ENCODE results near the gene ADGRD1. TPM values are rescaled to one million over a fixed set of nuclear protein-coding genes. Genes with fewer than 3 reads are reported as not detected.

The ADGRD1 gene
- total RNA-seq, 2 experiments from 2014 or later = 0.05 TPM; not detected in 1

GRCh38 chr12:130975116-130975515, 21.4 kb downstream of the ADGRD1 start:
- Mint-ChIP-seq H3K36me3 (ENCODE audit: low read depth) (no peaks in the 10 kb centered on the region), H3K4me1 (no peaks in the 10 kb centered on the region)

GRCh38 chr12:130976171-130976720, 22.5 kb downstream of the ADGRD1 start:
- no peaks in the 10 kb centered on the region for H3K27me3 Mint-ChIP-seq
- H3K9me3 Mint-ChIP-seq = no peaks in the 10 kb centered on the region
- H3K4me1 Mint-ChIP-seq = no peaks in the 10 kb centered on the region
- H3K4me3 Mint-ChIP-seq = no peak overlapping the region
- H3K36me3 Mint-ChIP-seq (ENCODE audit: low read depth) = no peaks in the 10 kb centered on the region
- H3K27ac Mint-ChIP-seq = no peak overlapping the region
- POLR2A ChIA-PET = no interaction called here
- no peak for DNase-seq
- CTCF ChIA-PET = no interaction called here

More at GRCh38 chr12:130975116-130975515, 21.4 kb downstream of the ADGRD1 start:
- Mint-ChIP-seq H3K27ac (no peak overlapping the region), H3K4me3 (no peak overlapping the region), H3K27me3 (no peaks in the 10 kb centered on the region), H3K9me3 (no peaks in the 10 kb centered on the region)
- ChIA-PET CTCF (no interaction called here), POLR2A (no interaction called here)
- no peak for DNase-seq

- Mint-ChIP-seq H3K4me3 (no peak overlapping the region), H3K36me3 (ENCODE audit: low read depth) (no peaks in the 10 kb centered on the region), H3K4me1 (no peaks in the 10 kb centered on the region), H3K27ac (no peak overlapping the region), H3K9me3 (no peaks in the 10 kb centered on the region), H3K27me3 (no peaks in the 10 kb centered on the region)
- POLR2A ChIA-PET = no interaction called here
- DNase-seq = no peak
- CTCF ChIA-PET = no interaction called here
Measured at GRCh38 chr12:130977046-130977742, 23.5 kb downstream of the ADGRD1 start.

GRCh38 chr12:130977743-130978095, 24.0 kb downstream of the ADGRD1 start:
- DNase-seq = no peak
- ChIA-PET POLR2A (no interaction called here), CTCF (no interaction called here)
- no peaks in the 10 kb centered on the region for H3K27me3 Mint-ChIP-seq
- H3K4me1 Mint-ChIP-seq = no peaks in the 10 kb centered on the region
- no peak overlapping the region for H3K4me3 Mint-ChIP-seq
- H3K27ac Mint-ChIP-seq = no peak overlapping the region
- no peaks in the 10 kb centered on the region for H3K36me3 Mint-ChIP-seq (ENCODE audit: low read depth)
- H3K9me3 Mint-ChIP-seq = no peaks in the 10 kb centered on the region

GRCh38 chr12:130978785-130979184, 25.1 kb downstream of the ADGRD1 start:
- Mint-ChIP-seq H3K36me3 (ENCODE audit: low read depth) (no peaks in the 10 kb centered on the region), H3K4me1 (no peaks in the 10 kb centered on the region), H3K27ac (no peak overlapping the region), H3K27me3 (no peaks in the 10 kb centered on the region), H3K9me3 (no peaks in the 10 kb centered on the region), H3K4me3 (no peak overlapping the region)
- ChIA-PET CTCF (no interaction called here), POLR2A (no interaction called here)
- DNase-seq = no peak

- POLR2A ChIA-PET = no interaction called here
- CTCF ChIA-PET = no interaction called here
- no peak overlapping the region for H3K4me3 Mint-ChIP-seq
- no peaks in the 10 kb centered on the region for H3K4me1 Mint-ChIP-seq
- no peak overlapping the region for H3K27ac Mint-ChIP-seq
- DNase-seq = no peak
- H3K9me3 Mint-ChIP-seq = no peaks in the 10 kb centered on the region
- H3K36me3 Mint-ChIP-seq (ENCODE audit: low read depth) = no peaks in the 10 kb centered on the region
- H3K27me3 Mint-ChIP-seq = peaks cover 2% of the 10 kb centered on the region
Measured at GRCh38 chr12:130981074-130981742, 27.5 kb downstream of the ADGRD1 start.

- CTCF ChIA-PET = no interaction called here
- Mint-ChIP-seq H3K4me3 (no peak overlapping the region), H3K27me3 (peaks cover 2% of the 10 kb centered on the region), H3K4me1 (no peaks in the 10 kb centered on the region), H3K27ac (no peak overlapping the region), H3K9me3 (no peaks in the 10 kb centered on the region), H3K36me3 (ENCODE audit: low read depth) (no peaks in the 10 kb centered on the region)
- no peak for DNase-seq
- POLR2A ChIA-PET = no interaction called here
Measured at GRCh38 chr12:130981911-130982310, 28.2 kb downstream of the ADGRD1 start.

- no peaks in the 10 kb centered on the region for H3K9me3 Mint-ChIP-seq
Measured at GRCh38 chr12:130982565-130983225, 29.0 kb downstream of the ADGRD1 start.

GRCh38 chr12:130983328-130984017, 29.8 kb downstream of the ADGRD1 start:
- Mint-ChIP-seq H3K27ac (no peak overlapping the region), H3K36me3 (ENCODE audit: low read depth) (no peaks in the 10 kb centered on the region), H3K4me3 (no peak overlapping the region), H3K27me3 (peaks cover 11% of the 10 kb centered on the region), H3K9me3 (no peaks in the 10 kb centered on the region), H3K4me1 (no peaks in the 10 kb centered on the region)
- ChIA-PET POLR2A (no interaction called here), CTCF (no interaction called here)
- no peak for DNase-seq

More at GRCh38 chr12:130982565-130983225, 29.0 kb downstream of the ADGRD1 start:
- POLR2A ChIA-PET = no interaction called here
- Mint-ChIP-seq H3K4me1 (no peaks in the 10 kb centered on the region), H3K27me3 (peaks cover 7% of the 10 kb centered on the region), H3K36me3 (ENCODE audit: low read depth) (no peaks in the 10 kb centered on the region), H3K27ac (no peak overlapping the region), H3K4me3 (no peak overlapping the region)
- CTCF ChIA-PET = no interaction called here
- DNase-seq = no peak

- no peak for DNase-seq
- POLR2A ChIA-PET = no interaction called here
- Mint-ChIP-seq H3K27ac (no peak overlapping the region), H3K4me3 (no peak overlapping the region), H3K9me3 (no peaks in the 10 kb centered on the region), H3K27me3 (peaks cover 11% of the 10 kb centered on the region), H3K4me1 (no peaks in the 10 kb centered on the region), H3K36me3 (ENCODE audit: low read depth) (no peaks in the 10 kb centered on the region)
- CTCF ChIA-PET = no interaction called here
Measured at GRCh38 chr12:130984183-130985058, 30.7 kb downstream of the ADGRD1 start.

GRCh38 chr12:130987151-130987931, 33.6 kb downstream of the ADGRD1 start:
- Mint-ChIP-seq H3K4me3 (no peak overlapping the region), H3K27ac (no peak overlapping the region), H3K36me3 (ENCODE audit: low read depth) (no peaks in the 10 kb centered on the region), H3K27me3 (peaks cover 18% of the 10 kb centered on the region), H3K4me1 (no peaks in the 10 kb centered on the region), H3K9me3 (no peaks in the 10 kb centered on the region)
- DNase-seq = no peak
- POLR2A ChIA-PET = no interaction called here
- CTCF ChIA-PET = no interaction called here

GRCh38 chr12:130988261-130988660, 34.6 kb downstream of the ADGRD1 start:
- Mint-ChIP-seq H3K27me3 (peaks cover 21% of the 10 kb centered on the region), H3K4me1 (no peaks in the 10 kb centered on the region), H3K4me3 (no peak overlapping the region), H3K9me3 (no peaks in the 10 kb centered on the region), H3K36me3 (ENCODE audit: low read depth) (no peaks in the 10 kb centered on the region), H3K27ac (no peak overlapping the region)
- ChIA-PET CTCF (no interaction called here), POLR2A (no interaction called here)
- no peak for DNase-seq

Measured in activated CD4-positive, alpha-beta T cell treated with anti-CD3 and anti-CD28 coated beads, Interleukin-2, amount 10 ng/mL, durations not matched to agents 7 days and 5 days (primary cell).